HEK293 (cell line): Measurements from ENCODE around the gene SCAF1.
A peak's percentile ranks its signal among the peaks of the same experiment; 100 is the strongest.

Source experiments
- CTCF ChIA-PET: fragments of 350-600 bp; formaldehyde crosslinking; extraction: SDS; loops from one replicate; lab custom pipeline; 2021; ENCODE audit warnings: antibody characterized with exemption; lab: Yijun Ruan, JAX
- POLR2A ChIA-PET: fragments of 300-600 bp; formaldehyde crosslinking; extraction: SDS; loops from one replicate; lab custom pipeline; 2020; ENCODE audit warnings: antibody characterized with exemption, inconsistent platforms; lab: Yijun Ruan, JAX
- H3K27ac ChIP-seq: fragments of 200-500 bp; sonication (Bioruptor generic); 2 replicates; pipeline ENCODE4 v1.5.1; 2014; ENCODE audit warnings: low read depth, low read length, control low read depth, inconsistent platforms; ENCODE audit errors: extremely low read depth
- H3K36me3 ChIP-seq, 2 experiments: fragments of 200-500 bp in 1 of 2; sonication (Bioruptor generic) in 1 of 2; 1 replicate in 1 of 2; 2 replicates in 1 of 2; pipeline ENCODE4 v1.5.1; 2014 to 2017; ENCODE audit warnings: inconsistent platforms in 2 of 2, low read length in 2 of 2; ENCODE audit not compliant: control insufficient read depth in 2 of 2, insufficient read depth in 1 of 2
- H3K4me1 ChIP-seq: fragments of 200-500 bp; sonication (Bioruptor generic); 2 replicates; pipeline ENCODE4 v1.5.1; 2014; ENCODE audit warnings: mild to moderate bottlenecking, low read length, inconsistent platforms; ENCODE audit not compliant: control insufficient read depth, insufficient read depth
- H3K4me3 ChIP-seq: 2 replicates; pipeline ENCODE4 v1.5.1; 2011; ENCODE audit warnings: low read depth, mild to moderate bottlenecking, control low read depth, low read length, moderate library complexity
- H3K9me3 ChIP-seq: fragments of 200-500 bp; sonication (Bioruptor generic); 2 replicates; pipeline ENCODE4 v1.5.1; 2014; ENCODE audit warnings: low read depth, low read length, inconsistent platforms; ENCODE audit not compliant: control insufficient read depth, insufficient read depth
- GLIS1 ChIP-seq: fragments of 450-650 bp; formaldehyde crosslinking; IDR thresholded peaks from 2 replicates; pipeline ENCODE4 v1.5.1; 2016; ENCODE audit warnings: missing biosample characterization, missing genetic modification characterization
- KLF16 ChIP-seq: fragments of 450-650 bp; formaldehyde crosslinking; IDR thresholded peaks from 2 replicates; pipeline ENCODE4 v1.5.1; 2017; ENCODE audit warnings: missing biosample characterization, missing genetic modification characterization
- SALL2 ChIP-seq: fragments of 450-650 bp; formaldehyde crosslinking; IDR thresholded peaks from 2 replicates; pipeline ENCODE4 v1.5.0; 2017; ENCODE audit warnings: missing biosample characterization, mild to moderate bottlenecking, missing genetic modification characterization, borderline replicate concordance
- SETDB1 ChIP-seq: IDR thresholded peaks from one replicate; pipeline ENCODE4 v1.6.1; 2017; ENCODE audit warnings: mild to moderate bottlenecking, low read length, moderate library complexity, mixed read lengths; ENCODE audit not compliant: insufficient read length
- ZNF10 ChIP-seq: fragments of 450-650 bp; formaldehyde crosslinking; IDR thresholded peaks from 2 replicates; pipeline ENCODE4 v1.5.1; 2017; ENCODE audit warnings: missing biosample characterization, missing genetic modification characterization
- ZNF121 ChIP-seq: fragments of 450-650 bp; formaldehyde crosslinking; IDR thresholded peaks from 2 replicates; pipeline ENCODE4 v1.5.1; 2016; ENCODE audit warnings: missing biosample characterization, missing genetic modification characterization
- ZNF426 ChIP-seq: fragments of 450-650 bp; formaldehyde crosslinking; IDR thresholded peaks from 2 replicates; pipeline ENCODE4 v1.5.1; 2017; ENCODE audit warnings: missing biosample characterization, missing genetic modification characterization, mild to moderate bottlenecking, inconsistent platforms, moderate library complexity
- ZNF433 ChIP-seq: fragments of 450-650 bp; formaldehyde crosslinking; IDR thresholded peaks from 2 replicates; pipeline ENCODE4 v1.5.1; 2016; ENCODE audit warnings: missing biosample characterization, missing genetic modification characterization, low read depth
- ZNF473 ChIP-seq: fragments of 450-650 bp; formaldehyde crosslinking; IDR thresholded peaks from 2 replicates; pipeline ENCODE4 v1.5.1; 2017; ENCODE audit warnings: missing biosample characterization, missing genetic modification characterization
- ZNF514 ChIP-seq: fragments of 450-650 bp; formaldehyde crosslinking; IDR thresholded peaks from 2 replicates; pipeline ENCODE4 v1.5.1; 2016; ENCODE audit warnings: missing biosample characterization, missing genetic modification characterization
- ZNF626 ChIP-seq: fragments of 450-650 bp; sonication (Bioruptor Pico); formaldehyde crosslinking; IDR thresholded peaks from 2 replicates; pipeline ENCODE4 v1.5.1; 2018; ENCODE audit warnings: missing biosample characterization, missing genetic modification characterization, inconsistent platforms
- ZNF707 ChIP-seq: fragments of 450-650 bp; formaldehyde crosslinking; IDR thresholded peaks from 2 replicates; pipeline ENCODE4 v1.5.1; 2016; ENCODE audit warnings: missing biosample characterization, missing genetic modification characterization
- ZNF747 ChIP-seq: fragments of 450-650 bp; formaldehyde crosslinking; IDR thresholded peaks from 2 replicates; pipeline ENCODE4 v1.5.1; 2016; ENCODE audit warnings: missing biosample characterization, missing genetic modification characterization
- ZNF791 ChIP-seq: fragments of 450-650 bp; formaldehyde crosslinking; IDR thresholded peaks from 2 replicates; pipeline ENCODE4 v1.5.1; 2016; ENCODE audit warnings: missing biosample characterization, missing genetic modification characterization
- ZSCAN23 ChIP-seq: fragments of 450-650 bp; formaldehyde crosslinking; IDR thresholded peaks from 2 replicates; pipeline ENCODE4 v1.5.1; 2016; ENCODE audit warnings: missing biosample characterization, missing genetic modification characterization
- TF ChIP-seq, protein P1 (sequence below): fragments of 450-650 bp; formaldehyde crosslinking; IDR thresholded peaks from 2 replicates; pipeline ENCODE4; 2016; ENCODE audit warnings: missing biosample characterization, missing genetic modification characterization
- TF ChIP-seq, protein P2 (sequence below): fragments of 450-650 bp; formaldehyde crosslinking; IDR thresholded peaks from 2 replicates; pipeline ENCODE4 v1.5.1; 2017; ENCODE audit warnings: missing biosample characterization, mild to moderate bottlenecking, missing genetic modification characterization, moderate library complexity
- TF ChIP-seq, protein P3 (sequence below): fragments of 450-650 bp; formaldehyde crosslinking; IDR thresholded peaks from 2 replicates; pipeline ENCODE4 v1.5.1; 2017; ENCODE audit warnings: missing biosample characterization, missing genetic modification characterization
- TF ChIP-seq, protein P4 (sequence below): fragments of 450-650 bp; IDR thresholded peaks from 2 replicates; pipeline ENCODE4 v1.5.1; 2018; ENCODE audit warnings: missing biosample characterization, missing genetic modification characterization
- TF ChIP-seq, protein P5 (sequence below): fragments of 450-650 bp; formaldehyde crosslinking; IDR thresholded peaks from 2 replicates; pipeline ENCODE4 v1.5.1; 2016; ENCODE audit warnings: missing biosample characterization, missing genetic modification characterization
- TF ChIP-seq, protein P6 (sequence below): fragments of 450-650 bp; formaldehyde crosslinking; IDR thresholded peaks from 2 replicates; pipeline ENCODE4 v1.5.1; 2016; ENCODE audit warnings: missing biosample characterization, missing genetic modification characterization, borderline replicate concordance
- TF ChIP-seq, protein P7 (sequence below): fragments of 450-650 bp; formaldehyde crosslinking; IDR thresholded peaks from 2 replicates; pipeline ENCODE4 v1.5.1; 2017; ENCODE audit warnings: missing biosample characterization, missing genetic modification characterization

SCAF1 gene

DNA sequence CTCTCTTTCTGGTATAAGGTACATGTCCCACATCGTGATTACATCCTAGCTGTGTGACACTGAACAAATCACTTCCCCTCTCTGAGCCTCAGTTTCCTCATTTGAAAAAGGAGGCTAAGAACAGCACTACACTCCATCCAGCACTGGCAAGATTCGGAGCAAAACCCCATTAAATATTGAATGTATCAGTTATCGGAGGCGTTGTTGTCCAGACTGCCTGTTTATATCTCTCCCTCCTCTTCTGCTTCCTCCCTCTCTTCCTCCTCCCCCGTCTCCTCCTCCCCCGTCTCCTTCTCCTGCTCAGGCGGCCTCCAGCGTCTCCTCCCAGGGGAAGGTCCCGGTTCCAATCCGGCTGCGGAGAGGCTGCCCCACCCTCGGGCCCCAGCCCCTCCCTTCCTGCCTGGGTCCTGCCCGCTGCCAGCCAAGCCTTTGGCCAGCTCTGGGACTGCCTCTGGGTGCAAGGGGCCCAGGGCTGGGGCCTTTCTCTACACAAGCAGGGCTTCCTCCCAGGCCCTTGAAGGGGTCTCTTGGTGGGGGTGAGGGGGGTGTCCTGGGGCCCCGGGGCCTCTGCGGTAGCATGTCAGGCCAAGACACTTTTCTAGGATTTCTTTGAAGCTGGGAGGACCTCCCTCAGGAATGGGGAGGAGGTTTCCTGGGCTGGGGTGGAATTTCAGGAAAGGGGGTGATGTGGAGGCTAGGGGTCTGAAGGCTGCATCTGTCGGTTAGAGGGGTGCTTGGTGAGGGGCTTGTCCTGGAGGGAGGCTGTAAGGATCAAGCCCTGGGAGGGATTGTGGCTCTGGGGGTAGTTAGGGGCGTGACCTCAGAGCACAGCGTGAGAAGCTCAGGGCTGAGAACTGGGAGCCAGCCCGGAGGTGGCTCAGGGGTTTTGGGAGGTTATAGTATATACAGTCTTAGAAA lies 3.9 kb upstream of the SCAF1 start (continued):
- TF ChIP-seq, protein P1, sequence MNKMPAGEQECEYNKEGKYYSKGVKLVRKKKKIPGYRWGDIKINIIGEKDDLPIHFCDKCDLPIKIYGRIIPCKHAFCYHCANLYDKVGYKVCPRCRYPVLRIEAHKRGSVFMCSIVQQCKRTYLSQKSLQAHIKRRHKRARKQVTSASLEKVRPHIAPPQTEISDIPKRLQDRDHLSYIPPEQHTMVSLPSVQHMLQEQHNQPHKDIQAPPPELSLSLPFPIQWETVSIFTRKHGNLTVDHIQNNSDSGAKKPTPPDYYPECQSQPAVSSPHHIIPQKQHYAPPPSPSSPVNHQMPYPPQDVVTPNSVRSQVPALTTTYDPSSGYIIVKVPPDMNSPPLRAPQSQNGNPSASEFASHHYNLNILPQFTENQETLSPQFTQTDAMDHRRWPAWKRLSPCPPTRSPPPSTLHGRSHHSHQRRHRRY (tag by site-specific recombination), result no peak
- TF ChIP-seq ZNF791 (tag by site-specific recombination), result no peak
- TF ChIP-seq ZNF626 (tag by site-specific recombination), result no peak
- TF ChIP-seq, protein P2, sequence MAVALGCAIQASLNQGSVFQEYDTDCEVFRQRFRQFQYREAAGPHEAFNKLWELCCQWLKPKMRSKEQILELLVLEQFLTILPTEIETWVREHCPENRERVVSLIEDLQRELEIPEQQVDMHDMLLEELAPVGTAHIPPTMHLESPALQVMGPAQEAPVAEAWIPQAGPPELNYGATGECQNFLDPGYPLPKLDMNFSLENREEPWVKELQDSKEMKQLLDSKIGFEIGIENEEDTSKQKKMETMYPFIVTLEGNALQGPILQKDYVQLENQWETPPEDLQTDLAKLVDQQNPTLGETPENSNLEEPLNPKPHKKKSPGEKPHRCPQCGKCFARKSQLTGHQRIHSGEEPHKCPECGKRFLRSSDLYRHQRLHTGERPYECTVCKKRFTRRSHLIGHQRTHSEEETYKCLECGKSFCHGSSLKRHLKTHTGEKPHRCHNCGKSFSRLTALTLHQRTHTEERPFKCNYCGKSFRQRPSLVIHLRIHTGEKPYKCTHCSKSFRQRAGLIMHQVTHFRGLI, result no peak
- no peak for TF ChIP-seq ZNF121 (tag by site-specific recombination)
- TF ChIP-seq ZNF707, result no peak
- no peak for TF ChIP-seq ZNF747 (tag by site-specific recombination)
- TF ChIP-seq SALL2 (tag by site-specific recombination), result no peak
- TF ChIP-seq, protein P3, sequence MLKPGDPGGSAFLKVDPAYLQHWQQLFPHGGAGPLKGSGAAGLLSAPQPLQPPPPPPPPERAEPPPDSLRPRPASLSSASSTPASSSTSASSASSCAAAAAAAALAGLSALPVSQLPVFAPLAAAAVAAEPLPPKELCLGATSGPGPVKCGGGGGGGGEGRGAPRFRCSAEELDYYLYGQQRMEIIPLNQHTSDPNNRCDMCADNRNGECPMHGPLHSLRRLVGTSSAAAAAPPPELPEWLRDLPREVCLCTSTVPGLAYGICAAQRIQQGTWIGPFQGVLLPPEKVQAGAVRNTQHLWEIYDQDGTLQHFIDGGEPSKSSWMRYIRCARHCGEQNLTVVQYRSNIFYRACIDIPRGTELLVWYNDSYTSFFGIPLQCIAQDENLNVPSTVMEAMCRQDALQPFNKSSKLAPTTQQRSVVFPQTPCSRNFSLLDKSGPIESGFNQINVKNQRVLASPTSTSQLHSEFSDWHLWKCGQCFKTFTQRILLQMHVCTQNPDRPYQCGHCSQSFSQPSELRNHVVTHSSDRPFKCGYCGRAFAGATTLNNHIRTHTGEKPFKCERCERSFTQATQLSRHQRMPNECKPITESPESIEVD, result no peak
- TF ChIP-seq KLF16 (tag by site-specific recombination), result no peak
- TF ChIP-seq ZNF433 (tag by site-specific recombination), result no peak

DNA sequence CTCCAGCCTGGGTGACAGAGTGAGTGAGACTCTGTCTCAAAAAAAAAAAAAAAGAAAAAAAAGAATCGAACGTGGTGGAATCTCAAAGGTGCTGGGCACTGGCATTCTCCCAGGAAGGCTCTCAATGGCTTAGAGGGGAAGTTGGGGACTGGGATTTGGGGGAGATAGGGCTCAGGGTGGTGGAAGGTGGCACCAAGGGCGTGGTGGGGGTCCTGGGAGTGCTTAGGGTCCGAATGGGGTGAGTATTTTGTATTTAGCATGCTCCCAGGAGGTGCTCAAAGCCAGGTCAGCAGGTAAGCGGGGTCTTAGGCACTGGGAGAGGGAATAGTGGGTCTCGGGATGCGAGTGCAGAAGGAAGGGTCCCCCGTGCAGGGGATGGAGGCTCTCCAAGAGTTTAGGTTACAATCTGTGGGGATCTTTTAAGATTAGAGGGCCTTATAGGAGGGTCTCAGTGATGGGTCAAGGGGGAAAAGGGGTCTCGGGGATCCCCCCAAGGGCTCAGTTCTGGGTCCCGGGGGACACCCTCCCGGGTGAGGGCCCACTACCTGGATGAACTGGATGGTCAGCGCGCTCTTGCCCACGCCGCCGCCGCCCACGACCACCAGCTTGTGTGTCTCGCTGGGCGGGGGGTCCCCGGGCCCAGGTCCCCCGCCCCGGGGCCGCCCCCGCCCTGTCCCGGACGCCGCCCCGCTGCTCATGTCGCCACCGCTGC lies 2.5 kb upstream of the SCAF1 start:
- CTCF ChIA-PET, result interaction anchor here (0.6 to 6.5 kb wide), 7 partner anchors 33 to 927 kb away, joined by 3 to 59 read pairs (median 4); partner anchors contain the start of gene PRMT1
- TF ChIP-seq ZNF426 (tag by site-specific recombination) (no peak), SETDB1 (no peak), ZNF473 (tag by site-specific recombination) (no peak), ZNF514 (no peak), ZNF10 (tag by site-specific recombination) (no peak), ZSCAN23 (tag by site-specific recombination) (no peak), GLIS1 (tag by site-specific recombination) (no peak)
- TF ChIP-seq, protein P4, sequence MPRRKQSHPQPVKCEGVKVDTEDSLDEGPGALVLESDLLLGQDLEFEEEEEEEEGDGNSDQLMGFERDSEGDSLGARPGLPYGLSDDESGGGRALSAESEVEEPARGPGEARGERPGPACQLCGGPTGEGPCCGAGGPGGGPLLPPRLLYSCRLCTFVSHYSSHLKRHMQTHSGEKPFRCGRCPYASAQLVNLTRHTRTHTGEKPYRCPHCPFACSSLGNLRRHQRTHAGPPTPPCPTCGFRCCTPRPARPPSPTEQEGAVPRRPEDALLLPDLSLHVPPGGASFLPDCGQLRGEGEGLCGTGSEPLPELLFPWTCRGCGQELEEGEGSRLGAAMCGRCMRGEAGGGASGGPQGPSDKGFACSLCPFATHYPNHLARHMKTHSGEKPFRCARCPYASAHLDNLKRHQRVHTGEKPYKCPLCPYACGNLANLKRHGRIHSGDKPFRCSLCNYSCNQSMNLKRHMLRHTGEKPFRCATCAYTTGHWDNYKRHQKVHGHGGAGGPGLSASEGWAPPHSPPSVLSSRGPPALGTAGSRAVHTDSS (tag by site-specific recombination), result no peak
- TF ChIP-seq, protein P5, sequence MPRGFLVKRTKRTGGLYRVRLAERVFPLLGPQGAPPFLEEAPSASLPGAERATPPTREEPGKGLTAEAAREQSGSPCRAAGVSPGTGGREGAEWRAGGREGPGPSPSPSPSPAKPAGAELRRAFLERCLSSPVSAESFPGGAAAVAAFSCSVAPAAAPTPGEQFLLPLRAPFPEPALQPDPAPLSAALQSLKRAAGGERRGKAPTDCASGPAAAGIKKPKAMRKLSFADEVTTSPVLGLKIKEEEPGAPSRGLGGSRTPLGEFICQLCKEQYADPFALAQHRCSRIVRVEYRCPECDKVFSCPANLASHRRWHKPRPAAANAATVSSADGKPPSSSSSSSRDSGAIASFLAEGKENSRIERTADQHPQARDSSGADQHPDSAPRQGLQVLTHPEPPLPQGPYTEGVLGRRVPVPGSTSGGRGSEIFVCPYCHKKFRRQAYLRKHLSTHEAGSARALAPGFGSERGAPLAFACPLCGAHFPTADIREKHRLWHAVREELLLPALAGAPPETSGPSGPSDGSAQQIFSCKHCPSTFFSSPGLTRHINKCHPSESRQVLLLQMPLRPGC (tag by site-specific recombination), result no peak
- TF ChIP-seq, protein P6, sequence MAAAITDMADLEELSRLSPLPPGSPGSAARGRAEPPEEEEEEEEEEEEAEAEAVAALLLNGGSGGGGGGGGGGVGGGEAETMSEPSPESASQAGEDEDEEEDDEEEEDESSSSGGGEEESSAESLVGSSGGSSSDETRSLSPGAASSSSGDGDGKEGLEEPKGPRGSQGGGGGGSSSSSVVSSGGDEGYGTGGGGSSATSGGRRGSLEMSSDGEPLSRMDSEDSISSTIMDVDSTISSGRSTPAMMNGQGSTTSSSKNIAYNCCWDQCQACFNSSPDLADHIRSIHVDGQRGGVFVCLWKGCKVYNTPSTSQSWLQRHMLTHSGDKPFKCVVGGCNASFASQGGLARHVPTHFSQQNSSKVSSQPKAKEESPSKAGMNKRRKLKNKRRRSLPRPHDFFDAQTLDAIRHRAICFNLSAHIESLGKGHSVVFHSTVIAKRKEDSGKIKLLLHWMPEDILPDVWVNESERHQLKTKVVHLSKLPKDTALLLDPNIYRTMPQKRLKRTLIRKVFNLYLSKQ (tag by site-specific recombination), result no peak
- TF ChIP-seq, protein P7, sequence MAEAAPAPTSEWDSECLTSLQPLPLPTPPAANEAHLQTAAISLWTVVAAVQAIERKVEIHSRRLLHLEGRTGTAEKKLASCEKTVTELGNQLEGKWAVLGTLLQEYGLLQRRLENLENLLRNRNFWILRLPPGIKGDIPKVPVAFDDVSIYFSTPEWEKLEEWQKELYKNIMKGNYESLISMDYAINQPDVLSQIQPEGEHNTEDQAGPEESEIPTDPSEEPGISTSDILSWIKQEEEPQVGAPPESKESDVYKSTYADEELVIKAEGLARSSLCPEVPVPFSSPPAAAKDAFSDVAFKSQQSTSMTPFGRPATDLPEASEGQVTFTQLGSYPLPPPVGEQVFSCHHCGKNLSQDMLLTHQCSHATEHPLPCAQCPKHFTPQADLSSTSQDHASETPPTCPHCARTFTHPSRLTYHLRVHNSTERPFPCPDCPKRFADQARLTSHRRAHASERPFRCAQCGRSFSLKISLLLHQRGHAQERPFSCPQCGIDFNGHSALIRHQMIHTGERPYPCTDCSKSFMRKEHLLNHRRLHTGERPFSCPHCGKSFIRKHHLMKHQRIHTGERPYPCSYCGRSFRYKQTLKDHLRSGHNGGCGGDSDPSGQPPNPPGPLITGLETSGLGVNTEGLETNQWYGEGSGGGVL (tag by site-specific recombination), result no peak

More for the DNA sequence above, 2.5 kb upstream of the SCAF1 start:
- Histone ChIP-seq H3K9me3 (no peaks in the 10 kb centered on the region), H3K36me3 (peaks cover 0 to 10% of the 10 kb centered on the region in 2 experiments; a peak in 1 of 3 replicates), H3K4me3 (peak overlapping the region; percentile 47), H3K4me1 (peaks cover 31% of the 10 kb centered on the region), H3K27ac (peak overlapping the region; percentile 42; the same call in 1 of the 2 replicates)
- POLR2A ChIA-PET, result interaction anchor here (0.9 to 3.5 kb wide), 27 partner anchors 9 to 290 kb away, joined by 3 to 124 read pairs (median 6); partner anchors contain the start of genes AKT1S1, ALDH16A1, ATF5 and BCL2L12
